ENCODE results near the gene SAYSD1. TPM values are rescaled to one million over a fixed set of nuclear protein-coding genes. Genes with fewer than 3 reads are reported as not detected.

SAYSD1 gene
- polyA plus RNA-seq, 3 donors, result 4.3 to 15.5 (median 12.0) TPM

- Histone ChIP-seq H3K27me3 (ENCODE audit: control insufficient read depth in 2 of 2, insufficient read depth in 2 of 2, low read length in 2 of 2) (peaks cover 19 to 24% of the 10 kb centered on the region in 2 donors), H3K79me2 (ENCODE audit: insufficient read depth, low read length) (no peaks in the 10 kb centered on the region), H2AFZ (ENCODE audit: insufficient read depth, low read depth, low read length, poor library complexity, severe bottlenecking) (no peak overlapping the region), H3K9ac (ENCODE audit: insufficient read depth, low read length, poor library complexity, severe bottlenecking) (no peak overlapping the region), H3K4me2 (replicated peaks; ENCODE audit: extremely low read depth, low read length, poor library complexity, severe bottlenecking) (no peak overlapping the region), H3K4me1 (ENCODE audit: control insufficient read depth in 1 of 2, insufficient read depth in 2 of 2, low read length in 2 of 2) (no peaks in the 10 kb centered on the region), H3K27ac (ENCODE audit: low read depth in 1 of 2, low read length in 2 of 2) (no peak overlapping the region), H4K20me1 (ENCODE audit: insufficient read depth, low read length) (no peaks in the 10 kb centered on the region), H3K4me3 (replicated peaks in 1 of 3; ENCODE audit: low read depth in 2 of 3, low read length in 3 of 3) (no peak overlapping the region), H3K9me3 (replicated peaks in 1 of 2; ENCODE audit: control insufficient read depth in 1 of 2, insufficient read depth in 1 of 2, low read length in 2 of 2) (no peaks in the 10 kb centered on the region), H3K36me3 (replicated peaks in 1 of 2; ENCODE audit: control insufficient read depth in 1 of 2, insufficient read depth in 2 of 2, low read length in 2 of 2) (no peaks in the 10 kb centered on the region)
- Mint-ChIP-seq H3K4me3 (no peak overlapping the region), H3K36me3 (peaks cover 0 to 2% of the 10 kb centered on the region in 2 donors), H3K27ac (no peak overlapping the region), H3K27me3 (ENCODE audit: low read depth in 3 of 3) (peaks cover 31 to 37% (median 32%) of the 10 kb centered on the region in 3 donors), H3K4me1 (peaks cover 2% of the 10 kb centered on the region), H3K9me3 (no peaks in the 10 kb centered on the region)
- intact Hi-C loops (cut with micrococcal nuclease), result no loop called here
- no peak for DNase-seq
- WGBS (ENCODE audit: insufficient coverage), result no CpG with 5 or more reads among the region's 4 CpGs
- TF ChIP-seq CTCF (IDR thresholded peaks at IDR 0.05), result no peak
These were observed 21.8 kb downstream of the SAYSD1 start for GRCh38 chr6:39093149-39093708.

GRCh38 chr6:39092124-39092523, 22.9 kb downstream of the SAYSD1 start:
- Mint-ChIP-seq H3K4me3 (no peak overlapping the region), H3K36me3 (peaks cover 0 to 2% of the 10 kb centered on the region in 2 donors), H3K4me1 (peaks cover 2% of the 10 kb centered on the region), H3K27me3 (ENCODE audit: low read depth in 3 of 3) (peaks cover 31 to 44% (median 35%) of the 10 kb centered on the region in 3 donors), H3K27ac (no peak overlapping the region), H3K9me3 (no peaks in the 10 kb centered on the region)
- no peaks in the 10 kb centered on the region for H3K79me2 ChIP-seq (ENCODE audit: insufficient read depth, low read length)
- no peaks in the 10 kb centered on the region for H3K36me3 ChIP-seq (replicated peaks in 1 of 2; ENCODE audit: control insufficient read depth in 1 of 2, insufficient read depth in 2 of 2, low read length in 2 of 2)
- no peaks in the 10 kb centered on the region for H3K9me3 ChIP-seq (replicated peaks in 1 of 2; ENCODE audit: control insufficient read depth in 1 of 2, insufficient read depth in 1 of 2, low read length in 2 of 2)
- H3K4me2 ChIP-seq (replicated peaks; ENCODE audit: extremely low read depth, low read length, poor library complexity, severe bottlenecking), result no peak overlapping the region
- intact Hi-C loops (cut with micrococcal nuclease), result no loop called here
- no peak for TF ChIP-seq CTCF (IDR thresholded peaks at IDR 0.05)
- no peak overlapping the region for H3K4me3 ChIP-seq (replicated peaks in 1 of 3; ENCODE audit: low read depth in 2 of 3, low read length in 3 of 3)
- H3K4me1 ChIP-seq (ENCODE audit: control insufficient read depth in 1 of 2, insufficient read depth in 2 of 2, low read length in 2 of 2), result no peaks in the 10 kb centered on the region
- H3K27me3 ChIP-seq (ENCODE audit: control insufficient read depth in 2 of 2, insufficient read depth in 2 of 2, low read length in 2 of 2), result peaks cover 19 to 24% of the 10 kb centered on the region in 2 donors
- no peak overlapping the region for H2AFZ ChIP-seq (ENCODE audit: insufficient read depth, low read depth, low read length, poor library complexity, severe bottlenecking)
- H3K9ac ChIP-seq (ENCODE audit: insufficient read depth, low read length, poor library complexity, severe bottlenecking), result no peak overlapping the region
- DNase-seq, result no peak
- H4K20me1 ChIP-seq (ENCODE audit: insufficient read depth, low read length), result no peaks in the 10 kb centered on the region
- H3K27ac ChIP-seq (ENCODE audit: low read depth in 1 of 2, low read length in 2 of 2), result no peak overlapping the region
- WGBS (ENCODE audit: insufficient coverage), result 17% methylated on average over 1 of the region's 1 CpG

Measured in CD14-positive monocyte (primary cell).